GM23338 (cell line): ENCODE data around the gene CLC.

Experiments used
- CTCF ChIP-seq, 2 experiments: fragments of 200-600 bp in 1 of 2; sonication (generic) in 1 of 2; conservative IDR thresholded peaks; 2 replicates each; pipeline versions ENCODE4 v1.5.1 to v1.6.1; 2016 to 2017; ENCODE audit warnings: antibody characterized with exemption in 2 of 2, low read depth in 2 of 2, mild to moderate bottlenecking in 2 of 2, moderate library complexity in 1 of 2
- EZH2 ChIP-seq: fragments of 200-600 bp; sonication (generic); IDR thresholded peaks from one replicate; pipeline ENCODE4 v1.8.0; 2017; ENCODE audit warnings: antibody characterized with exemption, mild to moderate bottlenecking, low read depth; ENCODE audit not compliant: unreplicated experiment
- EZH2phosphoT487 ChIP-seq: fragments of 200-600 bp; sonication (generic); IDR thresholded peaks from one replicate; pipeline ENCODE4 v1.8.1; 2018; ENCODE audit warnings: antibody characterized with exemption; ENCODE audit not compliant: unreplicated experiment
- POLR2AphosphoS5 ChIP-seq: IDR thresholded peaks from 2 replicates; pipeline ENCODE4 v1.6.1; 2016; ENCODE audit warnings: antibody characterized with exemption, low read depth
- STAT1 ChIP-seq: IDR thresholded peaks from one replicate; pipeline ENCODE4 v1.6.1; 2016; ENCODE audit warnings: antibody characterized with exemption; ENCODE audit not compliant: unreplicated experiment
- ZNF114 ChIP-seq: fragments of 250-450 bp; sonication (Bioruptor Pico); IDR thresholded peaks from 2 replicates; pipeline ENCODE4 v1.5.0; 2020; ENCODE audit warnings: mild to moderate bottlenecking, moderate library complexity
- TF ChIP-seq, protein P1 (sequence below): IDR thresholded peaks from one replicate; pipeline ENCODE4 v1.6.1; 2018; ENCODE audit warnings: antibody characterized with exemption; ENCODE audit not compliant: unreplicated experiment

- TF ChIP-seq CTCF (conservative IDR thresholded peaks at IDR 0.05; ENCODE audit: low read depth in 2 of 2) (no peak), EZH2 (no peak), POLR2AphosphoS5 (no peak), STAT1 (no peak), EZH2phosphoT487 (no peak), ZNF114 (CRISPR knock-in tag) (no peak)
- TF ChIP-seq, protein P1, sequence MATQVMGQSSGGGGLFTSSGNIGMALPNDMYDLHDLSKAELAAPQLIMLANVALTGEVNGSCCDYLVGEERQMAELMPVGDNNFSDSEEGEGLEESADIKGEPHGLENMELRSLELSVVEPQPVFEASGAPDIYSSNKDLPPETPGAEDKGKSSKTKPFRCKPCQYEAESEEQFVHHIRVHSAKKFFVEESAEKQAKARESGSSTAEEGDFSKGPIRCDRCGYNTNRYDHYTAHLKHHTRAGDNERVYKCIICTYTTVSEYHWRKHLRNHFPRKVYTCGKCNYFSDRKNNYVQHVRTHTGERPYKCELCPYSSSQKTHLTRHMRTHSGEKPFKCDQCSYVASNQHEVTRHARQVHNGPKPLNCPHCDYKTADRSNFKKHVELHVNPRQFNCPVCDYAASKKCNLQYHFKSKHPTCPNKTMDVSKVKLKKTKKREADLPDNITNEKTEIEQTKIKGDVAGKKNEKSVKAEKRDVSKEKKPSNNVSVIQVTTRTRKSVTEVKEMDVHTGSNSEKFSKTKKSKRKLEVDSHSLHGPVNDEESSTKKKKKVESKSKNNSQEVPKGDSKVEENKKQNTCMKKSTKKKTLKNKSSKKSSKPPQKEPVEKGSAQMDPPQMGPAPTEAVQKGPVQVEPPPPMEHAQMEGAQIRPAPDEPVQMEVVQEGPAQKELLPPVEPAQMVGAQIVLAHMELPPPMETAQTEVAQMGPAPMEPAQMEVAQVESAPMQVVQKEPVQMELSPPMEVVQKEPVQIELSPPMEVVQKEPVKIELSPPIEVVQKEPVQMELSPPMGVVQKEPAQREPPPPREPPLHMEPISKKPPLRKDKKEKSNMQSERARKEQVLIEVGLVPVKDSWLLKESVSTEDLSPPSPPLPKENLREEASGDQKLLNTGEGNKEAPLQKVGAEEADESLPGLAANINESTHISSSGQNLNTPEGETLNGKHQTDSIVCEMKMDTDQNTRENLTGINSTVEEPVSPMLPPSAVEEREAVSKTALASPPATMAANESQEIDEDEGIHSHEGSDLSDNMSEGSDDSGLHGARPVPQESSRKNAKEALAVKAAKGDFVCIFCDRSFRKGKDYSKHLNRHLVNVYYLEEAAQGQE: no peak
These were observed 39.3 kb downstream of the CLC start for GRCh38 chr19:39698535-39698934.
